HL-60 (cell line): ENCODE measurements around the gene IFT52.

Source experiments
- GABPA ChIP-seq: IDR thresholded peaks from 2 replicates; pipeline ENCODE4 v1.6.1; 2012; ENCODE audit warnings: low read depth
- POLR2AphosphoS5 ChIP-seq: IDR thresholded peaks from 2 replicates; pipeline ENCODE4 v1.6.1; 2012; ENCODE audit warnings: low read depth
- SPI1 ChIP-seq: IDR thresholded peaks from 2 replicates; pipeline ENCODE4 v1.6.1; 2012; ENCODE audit warnings: low read depth, mild to moderate bottlenecking, borderline replicate concordance
- TF ChIP-seq, protein P1 (sequence below): IDR thresholded peaks from one replicate; pipeline ENCODE4 v1.5.1; 2011; ENCODE audit warnings: low read length, control low read depth, inconsistent platforms; ENCODE audit not compliant: insufficient read depth
- TF ChIP-seq, protein P2 (sequence below): IDR thresholded peaks from 2 replicates; pipeline ENCODE4 v1.6.1; 2012; ENCODE audit warnings: low read depth; ENCODE audit not compliant: insufficient replicate concordance

DNA sequence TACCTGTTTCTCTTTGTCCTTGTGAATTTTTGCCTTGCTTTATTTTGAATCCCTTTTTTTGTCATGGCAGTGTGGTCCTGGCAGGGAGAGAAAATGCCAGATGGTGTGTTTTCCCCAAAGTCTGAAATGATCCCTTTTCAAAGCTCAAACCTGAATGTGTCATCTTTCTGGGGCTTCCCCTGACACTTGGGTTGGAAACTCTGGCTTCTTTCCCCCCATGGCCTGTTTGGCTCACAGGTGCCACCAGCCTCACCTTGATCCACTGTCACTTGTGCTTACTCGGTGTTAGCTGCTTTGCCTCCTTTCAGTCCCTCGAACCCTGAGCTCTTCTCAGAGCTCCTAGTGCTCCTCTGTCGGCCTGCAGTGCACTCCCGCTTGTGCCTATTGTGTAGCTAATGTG lies 98.4 kb downstream of the IFT52 start:
- TF ChIP-seq, protein P1, sequence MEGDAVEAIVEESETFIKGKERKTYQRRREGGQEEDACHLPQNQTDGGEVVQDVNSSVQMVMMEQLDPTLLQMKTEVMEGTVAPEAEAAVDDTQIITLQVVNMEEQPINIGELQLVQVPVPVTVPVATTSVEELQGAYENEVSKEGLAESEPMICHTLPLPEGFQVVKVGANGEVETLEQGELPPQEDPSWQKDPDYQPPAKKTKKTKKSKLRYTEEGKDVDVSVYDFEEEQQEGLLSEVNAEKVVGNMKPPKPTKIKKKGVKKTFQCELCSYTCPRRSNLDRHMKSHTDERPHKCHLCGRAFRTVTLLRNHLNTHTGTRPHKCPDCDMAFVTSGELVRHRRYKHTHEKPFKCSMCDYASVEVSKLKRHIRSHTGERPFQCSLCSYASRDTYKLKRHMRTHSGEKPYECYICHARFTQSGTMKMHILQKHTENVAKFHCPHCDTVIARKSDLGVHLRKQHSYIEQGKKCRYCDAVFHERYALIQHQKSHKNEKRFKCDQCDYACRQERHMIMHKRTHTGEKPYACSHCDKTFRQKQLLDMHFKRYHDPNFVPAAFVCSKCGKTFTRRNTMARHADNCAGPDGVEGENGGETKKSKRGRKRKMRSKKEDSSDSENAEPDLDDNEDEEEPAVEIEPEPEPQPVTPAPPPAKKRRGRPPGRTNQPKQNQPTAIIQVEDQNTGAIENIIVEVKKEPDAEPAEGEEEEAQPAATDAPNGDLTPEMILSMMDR, result no peak
- TF ChIP-seq POLR2AphosphoS5 (no peak), GABPA (no peak), SPI1 (no peak)
- TF ChIP-seq, protein P2, sequence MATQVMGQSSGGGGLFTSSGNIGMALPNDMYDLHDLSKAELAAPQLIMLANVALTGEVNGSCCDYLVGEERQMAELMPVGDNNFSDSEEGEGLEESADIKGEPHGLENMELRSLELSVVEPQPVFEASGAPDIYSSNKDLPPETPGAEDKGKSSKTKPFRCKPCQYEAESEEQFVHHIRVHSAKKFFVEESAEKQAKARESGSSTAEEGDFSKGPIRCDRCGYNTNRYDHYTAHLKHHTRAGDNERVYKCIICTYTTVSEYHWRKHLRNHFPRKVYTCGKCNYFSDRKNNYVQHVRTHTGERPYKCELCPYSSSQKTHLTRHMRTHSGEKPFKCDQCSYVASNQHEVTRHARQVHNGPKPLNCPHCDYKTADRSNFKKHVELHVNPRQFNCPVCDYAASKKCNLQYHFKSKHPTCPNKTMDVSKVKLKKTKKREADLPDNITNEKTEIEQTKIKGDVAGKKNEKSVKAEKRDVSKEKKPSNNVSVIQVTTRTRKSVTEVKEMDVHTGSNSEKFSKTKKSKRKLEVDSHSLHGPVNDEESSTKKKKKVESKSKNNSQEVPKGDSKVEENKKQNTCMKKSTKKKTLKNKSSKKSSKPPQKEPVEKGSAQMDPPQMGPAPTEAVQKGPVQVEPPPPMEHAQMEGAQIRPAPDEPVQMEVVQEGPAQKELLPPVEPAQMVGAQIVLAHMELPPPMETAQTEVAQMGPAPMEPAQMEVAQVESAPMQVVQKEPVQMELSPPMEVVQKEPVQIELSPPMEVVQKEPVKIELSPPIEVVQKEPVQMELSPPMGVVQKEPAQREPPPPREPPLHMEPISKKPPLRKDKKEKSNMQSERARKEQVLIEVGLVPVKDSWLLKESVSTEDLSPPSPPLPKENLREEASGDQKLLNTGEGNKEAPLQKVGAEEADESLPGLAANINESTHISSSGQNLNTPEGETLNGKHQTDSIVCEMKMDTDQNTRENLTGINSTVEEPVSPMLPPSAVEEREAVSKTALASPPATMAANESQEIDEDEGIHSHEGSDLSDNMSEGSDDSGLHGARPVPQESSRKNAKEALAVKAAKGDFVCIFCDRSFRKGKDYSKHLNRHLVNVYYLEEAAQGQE, result no peak
